ENCODE results near the gene CLTB.

DNA sequence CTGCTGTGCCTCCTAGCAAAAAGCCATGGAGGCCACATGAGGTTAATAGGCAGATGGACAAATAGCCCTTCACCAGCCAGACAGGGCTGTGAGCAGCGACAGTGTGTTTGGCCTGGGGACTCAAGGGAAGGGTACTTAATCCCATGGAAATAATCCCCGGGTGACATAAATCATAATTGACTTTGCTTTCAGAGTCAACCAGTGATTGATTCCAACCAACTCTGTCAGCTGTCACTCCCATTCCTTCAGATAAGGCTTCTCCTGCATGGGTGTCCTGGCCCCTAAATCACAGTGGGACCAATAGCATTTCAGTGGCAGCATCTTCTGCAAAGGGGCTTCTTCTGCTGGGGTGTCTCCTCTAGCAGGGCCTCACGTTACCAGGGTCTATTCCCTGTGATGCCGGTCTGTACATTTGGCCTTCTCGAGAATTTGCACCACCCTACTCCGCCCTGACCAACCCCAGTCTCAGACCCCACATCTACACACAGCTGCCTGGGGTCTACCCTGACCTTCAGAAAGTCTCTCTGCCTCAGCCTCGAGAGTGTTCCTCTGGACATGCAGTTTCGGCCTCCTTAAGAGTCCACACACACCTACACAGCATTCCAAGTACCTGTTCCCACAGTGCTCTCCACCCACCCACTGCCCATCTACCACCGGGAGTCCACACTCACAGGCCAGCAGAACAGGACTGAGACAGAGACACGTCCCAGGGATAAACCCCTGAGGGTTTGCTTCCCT is 3.7 kb downstream of the CLTB start:
- TF ChIP-seq, protein P1, sequence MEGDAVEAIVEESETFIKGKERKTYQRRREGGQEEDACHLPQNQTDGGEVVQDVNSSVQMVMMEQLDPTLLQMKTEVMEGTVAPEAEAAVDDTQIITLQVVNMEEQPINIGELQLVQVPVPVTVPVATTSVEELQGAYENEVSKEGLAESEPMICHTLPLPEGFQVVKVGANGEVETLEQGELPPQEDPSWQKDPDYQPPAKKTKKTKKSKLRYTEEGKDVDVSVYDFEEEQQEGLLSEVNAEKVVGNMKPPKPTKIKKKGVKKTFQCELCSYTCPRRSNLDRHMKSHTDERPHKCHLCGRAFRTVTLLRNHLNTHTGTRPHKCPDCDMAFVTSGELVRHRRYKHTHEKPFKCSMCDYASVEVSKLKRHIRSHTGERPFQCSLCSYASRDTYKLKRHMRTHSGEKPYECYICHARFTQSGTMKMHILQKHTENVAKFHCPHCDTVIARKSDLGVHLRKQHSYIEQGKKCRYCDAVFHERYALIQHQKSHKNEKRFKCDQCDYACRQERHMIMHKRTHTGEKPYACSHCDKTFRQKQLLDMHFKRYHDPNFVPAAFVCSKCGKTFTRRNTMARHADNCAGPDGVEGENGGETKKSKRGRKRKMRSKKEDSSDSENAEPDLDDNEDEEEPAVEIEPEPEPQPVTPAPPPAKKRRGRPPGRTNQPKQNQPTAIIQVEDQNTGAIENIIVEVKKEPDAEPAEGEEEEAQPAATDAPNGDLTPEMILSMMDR (IDR thresholded peaks at IDR 0.05), result no peak
- TF ChIP-seq, protein P2, sequence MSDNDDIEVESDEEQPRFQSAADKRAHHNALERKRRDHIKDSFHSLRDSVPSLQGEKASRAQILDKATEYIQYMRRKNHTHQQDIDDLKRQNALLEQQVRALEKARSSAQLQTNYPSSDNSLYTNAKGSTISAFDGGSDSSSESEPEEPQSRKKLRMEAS (IDR thresholded peaks at IDR 0.05), result no peak
- TF ChIP-seq JUN (IDR thresholded peaks at IDR 0.05), result no peak
- no peak for TF ChIP-seq SMC3 (IDR thresholded peaks at IDR 0.05)
- TF ChIP-seq CHD4 (IDR thresholded peaks at IDR 0.05; ENCODE audit: borderline replicate concordance), result no peak
- TF ChIP-seq HOXA7 (CRISPR knock-in tag; IDR thresholded peaks at IDR 0.05), result no peak
- TF ChIP-seq FOXS1 (CRISPR knock-in tag; IDR thresholded peaks at IDR 0.05), result no peak
- no peak for TF ChIP-seq RAD21 (conservative IDR thresholded peaks at IDR 0.05 in 1 of 2, IDR thresholded peaks at IDR 0.05 in 1 of 2)
- no peak for TF ChIP-seq PHF8 (IDR thresholded peaks at IDR 0.05; ENCODE audit: borderline replicate concordance, low read depth)
- TF ChIP-seq RFX5 (IDR thresholded peaks at IDR 0.05), result no peak
- TF ChIP-seq POLR2A (IDR thresholded peaks at IDR 0.05; ENCODE audit: low read length), result no peak
- TF ChIP-seq RCOR1 (IDR thresholded peaks at IDR 0.05; ENCODE audit: low read depth, low read length), result no peak
- TF ChIP-seq CHD2 (IDR thresholded peaks at IDR 0.05; ENCODE audit: low read length, partially characterized antibody), result no peak

Measured in A549 (cell line).